Measurements from ENCODE around the gene RFX4. TPM values are rescaled to one million over a fixed set of nuclear protein-coding genes. Genes with fewer than 3 reads are reported as not detected.

Gene RFX4
- total RNA-seq, 1 experiment from 2014 or later: not detected

DNA sequence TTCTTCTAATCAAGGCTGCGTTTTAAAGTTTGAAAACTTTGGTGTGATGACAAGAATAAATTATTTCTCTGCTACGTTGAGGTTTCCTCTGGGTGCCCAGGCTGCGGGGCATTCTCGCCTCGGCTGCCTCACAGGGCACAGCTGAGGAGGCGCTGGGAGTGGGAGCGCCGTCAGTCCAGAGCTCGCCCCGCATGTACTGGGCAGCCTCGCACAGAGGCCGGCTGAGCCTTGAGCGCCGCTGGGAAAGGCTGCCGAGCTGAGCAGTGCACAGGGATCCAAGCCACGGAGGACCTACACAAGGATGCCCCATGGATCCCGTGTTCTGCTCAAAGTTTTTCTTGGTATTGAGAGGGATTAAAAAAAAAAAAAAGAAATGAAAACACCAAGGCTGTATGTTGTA is 11.6 kb downstream of the RFX4 start:
- no TSS peak for BruUV-seq (replicated peaks)
- no peaks in the 10 kb centered on the region for H3K79me2 ChIP-seq (ENCODE audit: insufficient read depth, low read length)
- no peak overlapping the region for H3K27ac ChIP-seq (ENCODE audit: low read depth, low read length)
- POLR2A ChIA-PET: no interaction called here
- intact Hi-C loops (cut with micrococcal nuclease): no loop called here
- peaks cover 4% of the 10 kb centered on the region; the same call in 1 of the 2 replicates for H3K27me3 ChIP-seq (ENCODE audit: insufficient read depth, low read length)
- H3K9ac ChIP-seq (ENCODE audit: low read length): no peak overlapping the region
- no peaks in the 10 kb centered on the region for H3K4me1 ChIP-seq (ENCODE audit: control insufficient read depth in 1 of 2, insufficient read depth in 2 of 2, low read length in 2 of 2)
- H4K20me1 ChIP-seq (ENCODE audit: insufficient read depth): no peaks in the 10 kb centered on the region
- H3K4me2 ChIP-seq (ENCODE audit: low read length): no peak overlapping the region
- CTCF ChIA-PET: no interaction called here
- H2AFZ ChIP-seq (ENCODE audit: low read depth, low read length, poor library complexity, severe bottlenecking): no peak overlapping the region
- H3K4me3 ChIP-seq (replicated peaks in 1 of 2; ENCODE audit: low read depth in 1 of 2, low read length in 2 of 2): no peak overlapping the region
- no peaks in the 10 kb centered on the region for H3K9me2 ChIP-seq (ENCODE audit: insufficient read depth)
- DNase-seq (ENCODE audit: low read depth, low spot score) (no peak), ATAC-seq (no peak)
- no peaks in the 10 kb centered on the region for H3K36me3 ChIP-seq (ENCODE audit: control insufficient read depth in 1 of 2, insufficient read depth in 2 of 2, low read length in 2 of 2)
- no peaks in the 10 kb centered on the region for H3K9me3 ChIP-seq (ENCODE audit: control insufficient read depth in 1 of 2, insufficient read depth in 1 of 2, low read depth in 1 of 2, low read length in 2 of 2)
- RAD21 ChIA-PET (ENCODE audit: low non-redundant PET in 1 of 2, low total read pairs in 2 of 2, uncharacterized antibody in 2 of 2, unreplicated experiment in 2 of 2): no interaction called here
- TF ChIP-seq, protein P1, sequence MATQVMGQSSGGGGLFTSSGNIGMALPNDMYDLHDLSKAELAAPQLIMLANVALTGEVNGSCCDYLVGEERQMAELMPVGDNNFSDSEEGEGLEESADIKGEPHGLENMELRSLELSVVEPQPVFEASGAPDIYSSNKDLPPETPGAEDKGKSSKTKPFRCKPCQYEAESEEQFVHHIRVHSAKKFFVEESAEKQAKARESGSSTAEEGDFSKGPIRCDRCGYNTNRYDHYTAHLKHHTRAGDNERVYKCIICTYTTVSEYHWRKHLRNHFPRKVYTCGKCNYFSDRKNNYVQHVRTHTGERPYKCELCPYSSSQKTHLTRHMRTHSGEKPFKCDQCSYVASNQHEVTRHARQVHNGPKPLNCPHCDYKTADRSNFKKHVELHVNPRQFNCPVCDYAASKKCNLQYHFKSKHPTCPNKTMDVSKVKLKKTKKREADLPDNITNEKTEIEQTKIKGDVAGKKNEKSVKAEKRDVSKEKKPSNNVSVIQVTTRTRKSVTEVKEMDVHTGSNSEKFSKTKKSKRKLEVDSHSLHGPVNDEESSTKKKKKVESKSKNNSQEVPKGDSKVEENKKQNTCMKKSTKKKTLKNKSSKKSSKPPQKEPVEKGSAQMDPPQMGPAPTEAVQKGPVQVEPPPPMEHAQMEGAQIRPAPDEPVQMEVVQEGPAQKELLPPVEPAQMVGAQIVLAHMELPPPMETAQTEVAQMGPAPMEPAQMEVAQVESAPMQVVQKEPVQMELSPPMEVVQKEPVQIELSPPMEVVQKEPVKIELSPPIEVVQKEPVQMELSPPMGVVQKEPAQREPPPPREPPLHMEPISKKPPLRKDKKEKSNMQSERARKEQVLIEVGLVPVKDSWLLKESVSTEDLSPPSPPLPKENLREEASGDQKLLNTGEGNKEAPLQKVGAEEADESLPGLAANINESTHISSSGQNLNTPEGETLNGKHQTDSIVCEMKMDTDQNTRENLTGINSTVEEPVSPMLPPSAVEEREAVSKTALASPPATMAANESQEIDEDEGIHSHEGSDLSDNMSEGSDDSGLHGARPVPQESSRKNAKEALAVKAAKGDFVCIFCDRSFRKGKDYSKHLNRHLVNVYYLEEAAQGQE (IDR thresholded peaks at IDR 0.05; ENCODE audit: low read depth): no peak
- TF ChIP-seq ZFX (IDR thresholded peaks at IDR 0.05) (no peak), EGR1 (IDR thresholded peaks at IDR 0.05; ENCODE audit: low read depth) (no peak), JUND (IDR thresholded peaks at IDR 0.05) (no peak), FOSL1 (IDR thresholded peaks at IDR 0.05; ENCODE audit: low read depth) (no peak), CBX3 (IDR thresholded peaks at IDR 0.05; ENCODE audit: low read depth) (no peak), TCF7L2 (IDR thresholded peaks at IDR 0.05; ENCODE audit: borderline replicate concordance, extremely low read depth, insufficient read depth, insufficient read length) (no peak), ZNF274 (IDR thresholded peaks at IDR 0.05; ENCODE audit: low read depth, low read length) (no peak), POLR2A (IDR thresholded peaks at IDR 0.05; ENCODE audit: borderline replicate concordance, extremely low read depth, insufficient read depth, insufficient read length) (no peak), EZH2phosphoT487 (IDR thresholded peaks at IDR 0.05; ENCODE audit: borderline replicate concordance) (no peak)
- TF ChIP-seq, protein P2, sequence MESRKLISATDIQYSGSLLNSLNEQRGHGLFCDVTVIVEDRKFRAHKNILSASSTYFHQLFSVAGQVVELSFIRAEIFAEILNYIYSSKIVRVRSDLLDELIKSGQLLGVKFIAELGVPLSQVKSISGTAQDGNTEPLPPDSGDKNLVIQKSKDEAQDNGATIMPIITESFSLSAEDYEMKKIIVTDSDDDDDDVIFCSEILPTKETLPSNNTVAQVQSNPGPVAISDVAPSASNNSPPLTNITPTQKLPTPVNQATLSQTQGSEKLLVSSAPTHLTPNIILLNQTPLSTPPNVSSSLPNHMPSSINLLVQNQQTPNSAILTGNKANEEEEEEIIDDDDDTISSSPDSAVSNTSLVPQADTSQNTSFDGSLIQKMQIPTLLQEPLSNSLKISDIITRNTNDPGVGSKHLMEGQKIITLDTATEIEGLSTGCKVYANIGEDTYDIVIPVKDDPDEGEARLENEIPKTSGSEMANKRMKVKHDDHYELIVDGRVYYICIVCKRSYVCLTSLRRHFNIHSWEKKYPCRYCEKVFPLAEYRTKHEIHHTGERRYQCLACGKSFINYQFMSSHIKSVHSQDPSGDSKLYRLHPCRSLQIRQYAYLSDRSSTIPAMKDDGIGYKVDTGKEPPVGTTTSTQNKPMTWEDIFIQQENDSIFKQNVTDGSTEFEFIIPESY (IDR thresholded peaks at IDR 0.05; ENCODE audit: extremely low read depth, insufficient replicate concordance, low read length): no peak
- TF ChIP-seq, protein P3, sequence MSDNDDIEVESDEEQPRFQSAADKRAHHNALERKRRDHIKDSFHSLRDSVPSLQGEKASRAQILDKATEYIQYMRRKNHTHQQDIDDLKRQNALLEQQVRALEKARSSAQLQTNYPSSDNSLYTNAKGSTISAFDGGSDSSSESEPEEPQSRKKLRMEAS (IDR thresholded peaks at IDR 0.05): no peak
- TF ChIP-seq, protein P4, sequence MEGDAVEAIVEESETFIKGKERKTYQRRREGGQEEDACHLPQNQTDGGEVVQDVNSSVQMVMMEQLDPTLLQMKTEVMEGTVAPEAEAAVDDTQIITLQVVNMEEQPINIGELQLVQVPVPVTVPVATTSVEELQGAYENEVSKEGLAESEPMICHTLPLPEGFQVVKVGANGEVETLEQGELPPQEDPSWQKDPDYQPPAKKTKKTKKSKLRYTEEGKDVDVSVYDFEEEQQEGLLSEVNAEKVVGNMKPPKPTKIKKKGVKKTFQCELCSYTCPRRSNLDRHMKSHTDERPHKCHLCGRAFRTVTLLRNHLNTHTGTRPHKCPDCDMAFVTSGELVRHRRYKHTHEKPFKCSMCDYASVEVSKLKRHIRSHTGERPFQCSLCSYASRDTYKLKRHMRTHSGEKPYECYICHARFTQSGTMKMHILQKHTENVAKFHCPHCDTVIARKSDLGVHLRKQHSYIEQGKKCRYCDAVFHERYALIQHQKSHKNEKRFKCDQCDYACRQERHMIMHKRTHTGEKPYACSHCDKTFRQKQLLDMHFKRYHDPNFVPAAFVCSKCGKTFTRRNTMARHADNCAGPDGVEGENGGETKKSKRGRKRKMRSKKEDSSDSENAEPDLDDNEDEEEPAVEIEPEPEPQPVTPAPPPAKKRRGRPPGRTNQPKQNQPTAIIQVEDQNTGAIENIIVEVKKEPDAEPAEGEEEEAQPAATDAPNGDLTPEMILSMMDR (IDR thresholded peaks at IDR 0.05 in 2 of 3, conservative IDR thresholded peaks at IDR 0.05 in 1 of 3; ENCODE audit: borderline replicate concordance in 1 of 3, insufficient read depth in 1 of 3, low read depth in 2 of 3, low read length in 2 of 3): no peak

Data from HCT116 (cell line).